HL-60 (cell line): ENCODE measurements around the gene DHX35.

Experiments used
- DNase-seq, 2 experiments: peaks; one replicate each; pipeline ENCODE4 v3.0.0-alpha.2; 2010 to 2020; ENCODE audit warnings: low read depth in 1 of 2, low spot score in 1 of 2
- H3K27ac ChIP-seq: fragments of 250-450 bp; sonication (Bioruptor Pico); replicated peaks from 2 replicates; pipeline ENCODE4 v1.5.1; 2020; ENCODE audit warnings: mild to moderate bottlenecking, moderate library complexity
- H3K27me3 ChIP-seq: fragments of 250-450 bp; sonication (Bioruptor Pico); 2 replicates; pipeline ENCODE4 v1.5.1; 2021; ENCODE audit warnings: mild to moderate bottlenecking, moderate library complexity; ENCODE audit not compliant: insufficient read depth, poor library complexity, severe bottlenecking
- H3K4me3 ChIP-seq: replicated peaks from 2 replicates; pipeline ENCODE4 v1.5.1; 2011; ENCODE audit warnings: mild to moderate bottlenecking, control low read depth, low read length; ENCODE audit not compliant: insufficient read depth
- GABPA ChIP-seq: IDR thresholded peaks from 2 replicates; pipeline ENCODE4 v1.6.1; 2012; ENCODE audit warnings: low read depth
- POLR2AphosphoS5 ChIP-seq: IDR thresholded peaks from 2 replicates; pipeline ENCODE4 v1.6.1; 2012; ENCODE audit warnings: low read depth
- SPI1 ChIP-seq: IDR thresholded peaks from 2 replicates; pipeline ENCODE4 v1.6.1; 2012; ENCODE audit warnings: low read depth, mild to moderate bottlenecking, borderline replicate concordance
- TF ChIP-seq, protein P1 (sequence below): IDR thresholded peaks from one replicate; pipeline ENCODE4 v1.5.1; 2011; ENCODE audit warnings: low read length, control low read depth, inconsistent platforms; ENCODE audit not compliant: insufficient read depth
- TF ChIP-seq, protein P2 (sequence below): IDR thresholded peaks from 2 replicates; pipeline ENCODE4 v1.6.1; 2012; ENCODE audit warnings: low read depth; ENCODE audit not compliant: insufficient replicate concordance

The DHX35 gene

DNA sequence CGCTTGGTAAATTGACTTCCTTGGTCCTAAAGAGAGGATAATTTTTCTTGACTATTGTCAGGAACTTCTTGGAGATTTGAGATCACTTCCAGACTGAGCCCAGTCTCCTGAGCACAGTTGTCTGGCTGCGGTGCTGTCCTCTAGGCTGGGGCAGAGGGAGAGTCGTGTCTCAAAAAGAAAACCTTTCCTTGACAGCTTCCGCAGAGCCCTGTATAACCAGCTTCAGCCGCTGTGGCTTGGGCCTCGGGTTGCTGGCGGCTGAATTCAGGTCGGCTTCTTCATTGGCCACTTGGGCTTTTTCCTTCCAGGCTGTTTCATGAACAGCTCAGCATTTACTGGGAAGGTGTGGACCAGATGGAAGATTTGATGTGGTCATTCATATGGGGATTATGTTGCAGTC is 75.9 kb downstream of the DHX35 start:
- Histone ChIP-seq H3K4me3 (no peak overlapping the region), H3K27ac (no peak overlapping the region), H3K27me3 (no peaks in the 10 kb centered on the region)
- no peak for TF ChIP-seq POLR2AphosphoS5
- TF ChIP-seq SPI1: no peak
- TF ChIP-seq, protein P1, sequence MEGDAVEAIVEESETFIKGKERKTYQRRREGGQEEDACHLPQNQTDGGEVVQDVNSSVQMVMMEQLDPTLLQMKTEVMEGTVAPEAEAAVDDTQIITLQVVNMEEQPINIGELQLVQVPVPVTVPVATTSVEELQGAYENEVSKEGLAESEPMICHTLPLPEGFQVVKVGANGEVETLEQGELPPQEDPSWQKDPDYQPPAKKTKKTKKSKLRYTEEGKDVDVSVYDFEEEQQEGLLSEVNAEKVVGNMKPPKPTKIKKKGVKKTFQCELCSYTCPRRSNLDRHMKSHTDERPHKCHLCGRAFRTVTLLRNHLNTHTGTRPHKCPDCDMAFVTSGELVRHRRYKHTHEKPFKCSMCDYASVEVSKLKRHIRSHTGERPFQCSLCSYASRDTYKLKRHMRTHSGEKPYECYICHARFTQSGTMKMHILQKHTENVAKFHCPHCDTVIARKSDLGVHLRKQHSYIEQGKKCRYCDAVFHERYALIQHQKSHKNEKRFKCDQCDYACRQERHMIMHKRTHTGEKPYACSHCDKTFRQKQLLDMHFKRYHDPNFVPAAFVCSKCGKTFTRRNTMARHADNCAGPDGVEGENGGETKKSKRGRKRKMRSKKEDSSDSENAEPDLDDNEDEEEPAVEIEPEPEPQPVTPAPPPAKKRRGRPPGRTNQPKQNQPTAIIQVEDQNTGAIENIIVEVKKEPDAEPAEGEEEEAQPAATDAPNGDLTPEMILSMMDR: no peak
- TF ChIP-seq GABPA: no peak
- TF ChIP-seq, protein P2, sequence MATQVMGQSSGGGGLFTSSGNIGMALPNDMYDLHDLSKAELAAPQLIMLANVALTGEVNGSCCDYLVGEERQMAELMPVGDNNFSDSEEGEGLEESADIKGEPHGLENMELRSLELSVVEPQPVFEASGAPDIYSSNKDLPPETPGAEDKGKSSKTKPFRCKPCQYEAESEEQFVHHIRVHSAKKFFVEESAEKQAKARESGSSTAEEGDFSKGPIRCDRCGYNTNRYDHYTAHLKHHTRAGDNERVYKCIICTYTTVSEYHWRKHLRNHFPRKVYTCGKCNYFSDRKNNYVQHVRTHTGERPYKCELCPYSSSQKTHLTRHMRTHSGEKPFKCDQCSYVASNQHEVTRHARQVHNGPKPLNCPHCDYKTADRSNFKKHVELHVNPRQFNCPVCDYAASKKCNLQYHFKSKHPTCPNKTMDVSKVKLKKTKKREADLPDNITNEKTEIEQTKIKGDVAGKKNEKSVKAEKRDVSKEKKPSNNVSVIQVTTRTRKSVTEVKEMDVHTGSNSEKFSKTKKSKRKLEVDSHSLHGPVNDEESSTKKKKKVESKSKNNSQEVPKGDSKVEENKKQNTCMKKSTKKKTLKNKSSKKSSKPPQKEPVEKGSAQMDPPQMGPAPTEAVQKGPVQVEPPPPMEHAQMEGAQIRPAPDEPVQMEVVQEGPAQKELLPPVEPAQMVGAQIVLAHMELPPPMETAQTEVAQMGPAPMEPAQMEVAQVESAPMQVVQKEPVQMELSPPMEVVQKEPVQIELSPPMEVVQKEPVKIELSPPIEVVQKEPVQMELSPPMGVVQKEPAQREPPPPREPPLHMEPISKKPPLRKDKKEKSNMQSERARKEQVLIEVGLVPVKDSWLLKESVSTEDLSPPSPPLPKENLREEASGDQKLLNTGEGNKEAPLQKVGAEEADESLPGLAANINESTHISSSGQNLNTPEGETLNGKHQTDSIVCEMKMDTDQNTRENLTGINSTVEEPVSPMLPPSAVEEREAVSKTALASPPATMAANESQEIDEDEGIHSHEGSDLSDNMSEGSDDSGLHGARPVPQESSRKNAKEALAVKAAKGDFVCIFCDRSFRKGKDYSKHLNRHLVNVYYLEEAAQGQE: no peak
- DNase-seq: no peak

DNA sequence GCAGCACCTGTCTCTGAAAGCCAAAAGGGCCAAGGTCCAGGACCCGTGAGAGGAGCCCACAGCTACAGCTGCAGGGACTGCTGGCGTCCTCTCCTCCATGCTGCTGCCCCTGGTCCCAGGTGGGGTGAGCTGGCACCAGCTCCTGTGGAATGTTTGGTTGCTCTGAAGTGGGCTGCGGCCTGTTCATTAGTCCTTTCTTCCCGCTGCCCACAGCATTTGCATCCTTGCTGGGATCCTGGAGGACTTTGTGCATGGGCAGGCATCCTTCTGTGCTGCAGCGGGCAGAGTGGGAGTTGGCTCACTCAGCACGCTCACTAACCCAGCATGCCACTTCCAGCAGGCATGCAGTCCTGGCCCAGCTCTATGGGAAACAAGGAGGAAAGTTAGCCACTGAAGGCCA is 76.4 kb downstream of the DHX35 start:
- Histone ChIP-seq H3K27ac (no peak overlapping the region), H3K4me3 (no peak overlapping the region), H3K27me3 (no peaks in the 10 kb centered on the region)
- no peak for DNase-seq
- TF ChIP-seq, protein P1: no peak
- TF ChIP-seq SPI1 (no peak), GABPA (no peak), POLR2AphosphoS5 (no peak)
- TF ChIP-seq, protein P2: no peak

DNA sequence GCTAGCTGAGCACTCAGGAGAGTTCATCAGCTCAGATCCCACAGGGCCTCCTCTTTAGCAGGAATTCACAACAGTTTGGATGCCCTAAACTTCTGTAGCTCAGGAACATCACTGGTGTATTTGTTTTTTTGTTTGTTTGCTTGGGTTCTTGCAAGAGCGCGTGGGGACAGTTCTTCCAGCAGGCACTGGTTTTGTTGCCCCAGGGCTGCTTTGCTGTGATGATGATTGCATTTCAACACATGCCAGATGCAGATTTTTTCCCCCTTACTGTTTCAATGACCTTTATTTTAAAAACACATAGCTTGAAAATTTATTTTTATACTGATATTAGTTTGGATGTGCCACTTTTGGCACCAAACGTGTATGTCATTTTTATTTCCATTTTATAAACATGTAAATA is 77.1 kb downstream of the DHX35 start:
- H3K4me3 ChIP-seq: no peak overlapping the region
- no peak for DNase-seq
- TF ChIP-seq POLR2AphosphoS5 (no peak), SPI1 (no peak), GABPA (no peak)
- TF ChIP-seq, protein P1: no peak
- TF ChIP-seq, protein P2: no peak
- H3K27ac ChIP-seq: no peak overlapping the region
- H3K27me3 ChIP-seq: no peaks in the 10 kb centered on the region
